NCI-H524 treated with DMSO at 0.1 percent for 48 hours (cell line): ENCODE measurements around the gene MYL12B.
"Not testable (repeated sequence)": the region's sequence is repeated elsewhere in the genome, so short reads cannot be mapped to it uniquely, and the experiment has no call there.

ENCODE experiments used
- DNase-seq: peaks from one replicate; lab custom pipeline; 2025; lab: John Stamatoyannopoulos, UW

Gene MYL12B

DNA sequence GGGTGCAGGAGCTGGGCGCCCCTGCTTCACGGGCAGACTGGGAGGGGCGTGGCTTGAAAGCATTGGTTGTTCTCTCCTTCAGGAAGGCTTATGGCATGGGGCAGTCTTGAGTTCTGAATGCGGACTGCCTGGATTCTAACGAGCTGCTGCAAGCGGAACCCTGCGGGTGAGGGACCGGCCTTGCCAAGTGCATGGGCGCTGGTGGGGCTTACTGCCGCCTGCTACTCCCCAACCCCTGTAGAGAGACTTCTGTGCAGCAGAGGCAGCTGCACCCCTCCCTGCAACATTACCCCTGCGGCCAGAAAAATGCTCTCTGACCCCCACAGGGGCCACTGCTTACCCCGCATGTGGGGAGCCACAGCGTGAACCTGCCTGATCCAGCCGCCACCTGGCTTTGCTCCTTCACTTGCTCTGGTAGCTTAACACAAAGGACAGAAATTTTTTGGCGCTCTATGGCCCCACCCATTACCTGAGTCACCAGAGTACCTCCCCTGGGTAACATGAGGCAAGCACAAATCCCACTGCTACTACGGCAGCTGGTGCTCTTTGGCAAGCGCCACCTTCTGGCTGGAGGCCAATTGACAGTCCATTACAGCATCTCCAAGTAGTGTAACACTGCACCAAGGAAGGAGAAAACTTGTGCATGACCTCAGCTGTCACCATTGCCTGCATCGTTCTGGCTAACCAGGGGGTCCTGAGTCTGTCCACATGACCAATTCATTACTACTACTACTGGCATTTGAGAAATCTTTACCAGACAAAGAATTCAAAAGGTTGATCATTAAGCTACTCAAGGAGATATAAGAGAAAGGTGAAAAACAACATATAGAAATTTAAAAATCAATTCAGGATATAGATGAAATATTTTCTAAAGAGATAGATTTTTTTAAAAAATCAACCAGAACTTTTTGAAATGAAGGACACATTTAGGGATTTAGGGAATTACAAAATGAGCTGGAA is 35.4 kb downstream of the MYL12B start:
- DNase-seq: peak; percentile 38

DNA sequence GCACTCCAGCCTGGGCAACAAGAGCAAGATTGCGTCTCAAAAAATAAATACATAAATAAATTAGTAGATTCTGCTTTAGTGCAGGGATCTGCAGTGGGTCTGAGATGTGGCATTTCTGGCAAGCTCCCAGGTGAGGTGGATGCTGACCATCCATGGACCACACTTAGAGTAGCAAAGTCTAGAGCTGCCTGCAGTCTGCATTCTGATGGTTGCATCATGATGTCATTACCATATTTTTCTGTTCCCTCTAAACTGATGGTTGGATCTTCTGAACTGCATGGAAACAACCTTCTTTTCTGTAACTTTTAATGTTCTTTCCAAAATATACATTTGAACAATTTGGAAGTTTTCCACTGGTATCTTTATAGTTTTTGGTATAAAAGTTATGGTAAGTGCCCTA is 42.9 kb downstream of the MYL12B start:
- no peak for DNase-seq

DNA sequence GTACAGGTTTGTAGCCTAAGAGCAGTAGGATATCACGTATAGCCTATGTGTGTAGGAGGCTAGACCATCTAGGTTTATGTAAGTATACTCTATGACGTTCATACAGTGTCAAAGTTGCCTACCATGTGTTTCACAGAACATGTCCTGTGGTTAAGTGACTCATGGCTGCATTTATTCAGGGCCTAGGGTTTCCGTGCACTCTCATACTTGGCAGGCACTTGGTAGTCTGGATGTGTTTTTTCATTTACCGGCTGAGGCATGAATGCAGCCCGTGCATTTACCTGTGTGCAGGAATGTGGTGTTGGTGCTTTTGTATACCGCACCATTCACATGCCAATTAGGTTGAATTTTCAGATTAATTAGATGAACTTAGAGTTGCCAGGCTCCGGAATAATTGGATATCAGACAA is 43.4 kb downstream of the MYL12B start:
- no peak for DNase-seq

DNA sequence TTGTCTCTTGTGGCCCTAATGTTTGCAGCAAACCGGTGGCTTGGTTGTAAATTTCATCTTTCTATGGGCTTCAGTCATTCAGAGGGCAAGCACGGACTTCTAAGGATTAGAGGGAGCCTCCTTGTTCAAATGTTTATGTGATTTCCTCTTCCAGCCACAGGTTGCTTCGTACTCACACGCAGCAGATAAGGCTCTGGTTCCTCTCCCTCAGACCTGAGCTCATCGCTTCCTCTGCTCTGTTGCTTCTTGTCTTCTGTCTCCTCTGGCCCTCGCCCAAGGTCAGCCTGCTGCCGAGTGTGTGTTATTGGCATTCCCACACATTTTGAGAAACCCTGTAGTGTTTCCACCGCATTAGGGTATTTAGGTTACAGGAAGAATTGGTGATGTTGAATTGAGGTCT is 44.0 kb downstream of the MYL12B start:
- no peak for DNase-seq

DNA sequence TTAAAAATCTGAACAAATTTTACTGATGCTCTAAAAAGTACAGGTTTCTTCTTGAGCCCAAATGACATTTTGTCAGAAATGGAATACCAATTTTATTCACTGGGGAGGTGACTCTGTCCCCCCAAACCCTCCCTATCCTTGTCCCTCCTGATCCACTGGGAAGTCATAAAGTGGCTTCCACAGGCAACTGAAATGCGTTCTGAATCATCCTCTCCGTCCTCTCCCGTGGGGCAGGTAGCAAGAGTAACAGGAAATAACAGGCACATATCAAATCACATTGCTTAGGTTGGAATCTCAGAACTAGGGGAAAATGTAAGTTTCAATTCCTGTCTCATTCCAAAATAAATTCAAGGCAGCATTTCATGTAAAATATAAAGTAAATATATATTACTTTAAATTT is 44.5 kb downstream of the MYL12B start:
- DNase-seq: no peak

DNA sequence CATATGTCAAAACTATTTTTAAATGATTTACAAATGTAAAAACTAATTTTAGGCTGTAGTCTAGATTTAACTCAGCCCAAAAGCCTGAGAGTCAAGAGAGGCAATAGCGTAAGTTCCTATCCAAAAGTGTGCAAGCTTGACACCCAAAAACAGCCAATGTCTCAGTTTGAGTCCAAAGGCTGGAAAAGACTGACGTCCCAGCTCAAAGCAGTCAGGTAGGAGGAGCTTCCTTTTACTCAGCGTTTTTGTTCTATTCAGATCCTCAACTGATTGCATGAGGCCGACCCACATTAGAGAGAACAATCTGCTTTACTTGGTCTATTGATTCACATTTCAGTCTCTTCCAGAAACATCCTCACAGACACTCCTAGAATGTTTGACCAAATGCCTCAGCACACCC is 51.8 kb downstream of the MYL12B start:
- DNase-seq: no peak

DNA sequence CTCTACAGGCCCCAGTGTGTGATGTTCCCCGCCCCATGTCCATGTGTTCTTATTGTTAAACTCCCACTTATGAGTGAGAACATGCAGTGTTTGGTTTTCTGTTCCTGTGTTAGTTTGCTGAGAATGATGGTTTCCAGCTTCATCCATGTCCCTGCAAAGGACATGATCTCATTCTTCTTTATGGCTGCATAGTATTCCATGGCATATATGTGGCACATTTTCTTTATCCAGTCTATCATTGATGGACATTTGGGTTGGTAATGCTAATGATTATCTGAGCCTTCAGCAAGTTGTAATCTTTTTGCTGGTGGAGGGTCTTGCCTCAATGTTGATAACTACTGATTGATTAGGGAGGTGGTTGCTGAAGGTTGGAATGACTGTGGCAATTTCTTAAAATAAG is 53.4 kb downstream of the MYL12B start:
- DNase-seq: not testable (repeated sequence)

DNA sequence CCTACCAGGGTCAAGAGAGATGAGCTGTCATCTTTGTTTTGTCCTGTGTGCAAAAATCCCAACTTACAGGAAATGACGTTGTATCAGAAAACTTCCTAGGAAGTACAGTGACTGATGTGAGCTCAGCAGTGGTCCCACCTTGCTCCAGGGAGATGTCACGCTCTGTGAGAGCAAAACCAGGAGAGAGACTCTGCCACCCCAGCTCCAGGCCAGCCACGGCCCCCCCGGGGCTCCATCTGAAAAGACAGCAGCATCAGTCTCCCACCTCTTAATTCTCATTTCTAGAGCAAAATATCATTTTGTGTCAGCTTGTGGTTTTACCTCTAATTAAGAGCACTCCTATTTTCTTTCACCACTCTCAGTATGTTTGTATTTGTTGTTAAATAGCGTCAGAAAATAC is 57.5 kb downstream of the MYL12B start:
- DNase-seq: no peak

DNA sequence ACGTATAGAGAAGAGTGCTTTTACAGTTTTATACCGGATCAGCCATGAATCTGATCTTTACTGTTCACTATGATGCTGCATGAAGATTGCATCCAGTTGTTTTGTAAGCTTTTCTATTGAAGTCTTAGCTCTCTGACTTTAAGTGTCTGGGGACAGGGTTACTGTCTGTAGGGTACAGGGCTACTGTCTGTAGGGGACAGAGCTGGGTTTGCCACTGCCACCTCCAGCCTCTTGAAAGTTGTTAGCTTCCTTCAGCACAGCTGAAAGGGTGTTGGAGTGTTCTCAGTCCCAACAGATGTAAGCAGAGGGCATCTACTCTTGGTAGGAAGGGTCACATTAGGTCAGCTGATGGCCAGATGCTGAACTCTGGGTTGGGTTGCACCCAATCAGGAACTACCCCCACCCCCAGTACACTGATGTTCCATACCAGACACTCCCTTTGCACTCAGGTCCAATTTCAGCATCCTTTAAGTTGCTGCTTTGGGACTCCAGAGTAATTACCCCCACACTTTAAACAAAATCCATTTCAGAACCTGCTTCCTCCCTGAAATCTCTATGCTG is 58.0 kb downstream of the MYL12B start:
- no peak for DNase-seq

DNA sequence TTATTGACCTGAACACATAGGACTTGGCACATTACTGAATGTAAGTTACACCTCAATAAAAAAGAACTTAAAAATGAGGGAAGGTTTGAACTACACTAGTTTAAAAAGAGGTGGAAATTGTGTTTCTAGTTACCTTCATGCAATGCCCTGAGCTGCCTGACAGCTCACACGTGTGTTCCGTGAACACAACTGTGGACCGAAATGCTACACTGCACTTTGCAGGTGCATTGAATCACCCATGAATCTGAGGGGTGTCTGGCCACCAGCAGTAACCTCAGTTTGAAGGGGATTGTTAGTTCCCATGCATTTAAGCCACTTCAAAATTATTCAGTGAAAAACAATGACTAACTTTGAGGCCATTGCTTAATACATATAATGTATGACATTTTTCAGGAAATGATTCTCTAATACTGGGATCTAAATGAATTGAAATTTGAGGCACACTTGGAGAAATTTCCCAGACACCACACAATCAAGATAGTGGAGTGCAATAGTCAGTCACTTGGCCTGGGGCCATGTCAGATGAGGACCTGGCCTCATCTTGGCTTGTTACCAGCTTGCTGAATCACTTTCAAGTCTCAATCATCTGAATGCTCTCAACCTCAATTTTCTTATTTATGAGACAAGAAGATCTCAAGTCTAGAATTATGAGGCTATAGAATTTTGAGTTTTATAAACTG is 59.3 kb downstream of the MYL12B start:
- DNase-seq: no peak

DNA sequence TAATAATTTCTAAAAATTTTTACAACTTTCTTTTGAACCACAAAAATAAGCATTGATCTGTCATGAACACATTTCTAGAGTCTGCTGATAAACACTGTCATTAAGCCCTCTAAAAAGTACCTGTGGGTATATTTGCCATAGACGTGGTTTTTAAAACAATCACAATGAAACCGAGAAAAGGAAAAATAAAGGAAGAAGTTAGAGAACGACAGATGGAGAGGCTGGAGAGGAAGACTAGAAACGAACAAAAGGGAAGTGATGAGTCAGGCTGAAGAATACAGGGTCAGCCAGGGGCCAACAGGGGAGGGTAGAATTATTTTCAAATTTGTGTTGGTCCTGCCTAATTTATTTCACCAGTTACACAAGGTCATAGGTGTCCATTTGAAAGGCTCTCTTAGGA is 62.0 kb downstream of the MYL12B start:
- DNase-seq: no peak
